HEK293T (cell line): ENCODE results near the gene HOXD9.

Experiments
- BHLHE40 ChIP-seq: fragments of 450-650 bp; IDR thresholded peaks from 2 replicates; pipeline ENCODE4 v1.6.1; 2016; ENCODE audit warnings: mild to moderate bottlenecking, moderate library complexity, borderline replicate concordance
- CTBP1 ChIP-seq: fragments of 450-650 bp; IDR thresholded peaks from 2 replicates; pipeline ENCODE4 v1.6.1; 2016; ENCODE audit warnings: borderline replicate concordance
- ELF4 ChIP-seq: fragments of 450-650 bp; IDR thresholded peaks from 2 replicates; pipeline ENCODE4 v1.6.1; 2017; ENCODE audit warnings: antibody characterized with exemption
- FOXA1 ChIP-seq: fragments of 450-650 bp; IDR thresholded peaks from 2 replicates; pipeline ENCODE4 v1.6.1; 2016; ENCODE audit warnings: mild to moderate bottlenecking
- FOXK2 ChIP-seq: fragments of 450-650 bp; IDR thresholded peaks from 2 replicates; pipeline ENCODE4 v1.6.1; 2016; ENCODE audit warnings: mild to moderate bottlenecking
- HDGF ChIP-seq: fragments of 450-650 bp; IDR thresholded peaks from 2 replicates; pipeline ENCODE4 v1.6.1; 2017; ENCODE audit warnings: antibody characterized with exemption, borderline replicate concordance
- NFRKB ChIP-seq: fragments of 450-650 bp; IDR thresholded peaks from 2 replicates; pipeline ENCODE4 v1.6.1; 2016; ENCODE audit warnings: mild to moderate bottlenecking, moderate library complexity
- SUZ12 ChIP-seq: fragments of 450-650 bp; IDR thresholded peaks from 2 replicates; pipeline ENCODE4 v1.6.1; 2016; ENCODE audit warnings: mild to moderate bottlenecking

- TF ChIP-seq ELF4 (no peak), SUZ12 (no peak), CTBP1 (no peak), FOXK2 (no peak), FOXA1 (no peak), NFRKB (no peak), HDGF (no peak), BHLHE40 (no peak)
Observed at GRCh38 chr2:176151442-176152287, 29.1 kb downstream of the HOXD9 start, which contains the start of gene HOXD4.
